ENCODE results near the gene ING1.

DNA sequence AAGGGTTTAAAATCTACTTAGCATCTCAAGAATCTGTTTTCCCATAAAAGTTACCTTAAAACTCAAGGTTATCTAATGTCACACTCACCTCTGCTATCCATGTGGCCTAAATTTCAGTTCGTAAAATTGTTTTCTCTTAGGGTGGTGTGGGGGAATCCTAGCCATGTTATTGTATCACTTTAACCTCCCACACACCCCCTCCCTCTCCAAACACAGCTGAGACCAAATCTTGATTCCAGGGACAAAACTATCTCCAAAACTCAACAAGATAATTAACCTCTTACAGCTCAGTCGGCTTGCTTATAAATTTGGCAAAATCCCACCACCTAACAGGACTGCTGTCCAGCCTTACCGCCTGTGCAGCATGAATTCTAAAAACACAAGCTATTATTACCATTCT is 11.4 kb upstream of the ING1 start:
- TF ChIP-seq CTCF (conservative IDR thresholded peaks at IDR 0.05) (no peak), ZFX (IDR thresholded peaks at IDR 0.05) (no peak)
